Thyroid gland (tissue), 4 donors: ENCODE results near the gene RPP38. TPM values are rescaled to one million over a fixed set of nuclear protein-coding genes. Genes with fewer than 3 reads are reported as not detected.

Experiments used
- total RNA-seq, 4 donors: library from RNA; depleted of rRNA; stranded (reverse); fragments of >200 nt; gene quantifications; one replicate each; pipeline ENCODE4 v1.2.3, GENCODE V29; 2016

Gene RPP38
- total RNA-seq, 4 donors from 2014 or later: 17.0 to 28.5 (median 19.3) TPM

Other genes with a start within 250 kb of the RPP38 start
- 1 to 10 TPM; 5.1 to 9.6 (median 8.7) TPM for gene SUV39H2, start 218.5 kb upstream of the RPP38 start, total RNA-seq
- gene DCLRE1C, start 143.3 kb upstream of the RPP38 start, total RNA-seq: 10 to 100 TPM; 14.9 to 19.2 (median 17.2) TPM
- not detected for gene MEIG1, start 138.0 kb upstream of the RPP38 start, total RNA-seq
- 1 to 10 TPM in 1 of 4 donors, not detected in 3; 4.8 TPM for gene OLAH, start 53.4 kb upstream of the RPP38 start, total RNA-seq
- 1 to 10 TPM in 2 of 4 donors, under 1 TPM in 2; 0.54 to 1.3 (median 1.0) TPM for gene ACBD7, start 8.6 kb upstream of the RPP38 start, total RNA-seq
- 10 to 100 TPM in 3 of 4 donors, 1 to 10 TPM in 1; 7.1 to 16.3 (median 11.7) TPM for gene NMT2, start 71.3 kb downstream of the RPP38 start, total RNA-seq